CD4-positive, CD25-positive, alpha-beta regulatory T cell (primary cell): Measurements from ENCODE around the gene CACNG7. TPM values are rescaled to one million over a fixed set of nuclear protein-coding genes. Genes with fewer than 3 reads are reported as not detected.

Experiments used
- ATAC-seq, 2 donors: fragments of 150-1000 bp; cut with Tn5 transposase; one replicate each; pipeline ENCODE4 v1.10.0; 2021; ENCODE audit warnings: low read depth in 2 of 2, moderate number of reproducible peaks in 2 of 2, moderate library complexity in 1 of 2
- DNase-seq, 3 donors: peaks; one replicate each; pipeline versions ENCODE4 v3.0.0 to v3.0.0-alpha.2; 2012 to 2022; ENCODE audit warnings: mixed read lengths in 1 of 3
- H3K27ac ChIP-seq: one replicate; pipeline ENCODE4 v1.7.0; 2013; ENCODE audit warnings: mild to moderate bottlenecking, low read length; ENCODE audit not compliant: insufficient read depth, poor library complexity, severe bottlenecking
- H3K27me3 ChIP-seq: one replicate; pipeline ENCODE4 v1.7.0; 2013; ENCODE audit warnings: low read length; ENCODE audit not compliant: control insufficient read depth, insufficient read depth
- H3K36me3 ChIP-seq: one replicate; pipeline ENCODE4 v1.7.0; 2013; ENCODE audit warnings: mild to moderate bottlenecking, low read length, moderate library complexity; ENCODE audit not compliant: control insufficient read depth, insufficient read depth
- H3K4me1 ChIP-seq: 2 replicates; pipeline ENCODE4 v1.7.0; 2013; ENCODE audit warnings: mild to moderate bottlenecking, low read length; ENCODE audit not compliant: insufficient read depth, control insufficient read depth, poor library complexity, severe bottlenecking
- H3K4me3 ChIP-seq: one replicate; pipeline ENCODE4 v1.7.0; 2013; ENCODE audit warnings: low read depth, mild to moderate bottlenecking, low read length, moderate library complexity
- H3K9me3 ChIP-seq, 2 experiments: 1 replicate in 1 of 2; 2 replicates in 1 of 2; pipeline ENCODE4 v1.7.0; 2013; ENCODE audit warnings: low read length in 2 of 2, mild to moderate bottlenecking in 1 of 2, moderate library complexity in 1 of 2; ENCODE audit not compliant: control insufficient read depth in 2 of 2
- H3K27ac Mint-ChIP-seq, 3 donors: one replicate each; pipeline ENCODE4 v1.8.0; 2020 to 2022; ENCODE audit warnings: mild to moderate bottlenecking in 3 of 3, mixed read lengths in 3 of 3, moderate library complexity in 2 of 3
- H3K27me3 Mint-ChIP-seq: one replicate; pipeline ENCODE4 v1.8.0; 2022; ENCODE audit warnings: mild to moderate bottlenecking, mixed read lengths
- H3K36me3 Mint-ChIP-seq: one replicate; pipeline ENCODE4 v1.8.0; 2020; ENCODE audit warnings: mixed read lengths
- H3K4me1 Mint-ChIP-seq, 4 donors: one replicate each; pipeline ENCODE4 v1.8.0; 2020 to 2022; ENCODE audit warnings: mixed read lengths in 4 of 4, mild to moderate bottlenecking in 1 of 4
- H3K4me3 Mint-ChIP-seq, 4 donors: one replicate each; pipeline ENCODE4 v1.8.0; 2020 to 2022; ENCODE audit warnings: mild to moderate bottlenecking in 4 of 4, mixed read lengths in 4 of 4, moderate library complexity in 3 of 4
- H3K9me3 Mint-ChIP-seq, 7 donors: one replicate each; pipeline ENCODE4 v1.8.0; 2020 to 2022; ENCODE audit warnings: mixed read lengths in 7 of 7, mild to moderate bottlenecking in 3 of 7, moderate library complexity in 2 of 7
- polyA plus RNA-seq, 4 donors: library from polyadenylated mRNA; unstranded; fragments of 300-500 nt; fragmentation: Illumina TruSeq; gene quantifications; one replicate each; pipeline ENCODE4 v1.2.3, GENCODE V29; 2021
- total RNA-seq: library from RNA; stranded (reverse); gene quantifications from one replicate; pipeline ENCODE4 v1.2.3, GENCODE V29; 2022

Gene CACNG7
- total and polyA plus RNA-seq, 5 donors from 2014 or later: not detected

- no peak for DNase-seq
- Histone ChIP-seq H3K4me1 (no peaks in the 10 kb centered on the region), H3K9me3 (no peaks in the 10 kb centered on the region), H3K36me3 (no peaks in the 10 kb centered on the region), H3K27ac (no peak overlapping the region), H3K27me3 (no peaks in the 10 kb centered on the region), H3K4me3 (no peak overlapping the region)
- H3K4me1 Mint-ChIP-seq: no peaks in the 10 kb centered on the region
- peaks cover 0 to 1% (median 0%) of the 10 kb centered on the region in 7 donors for H3K9me3 Mint-ChIP-seq
- ATAC-seq: no peak
- H3K4me3 Mint-ChIP-seq: no peak overlapping the region
- no peaks in the 10 kb centered on the region for H3K36me3 Mint-ChIP-seq
- peaks cover 9% of the 10 kb centered on the region for H3K27me3 Mint-ChIP-seq
- no peak overlapping the region for H3K27ac Mint-ChIP-seq
These were observed 8.3 kb downstream of the CACNG7 start for GRCh38 chr19:53917356-53917755.

DNA sequence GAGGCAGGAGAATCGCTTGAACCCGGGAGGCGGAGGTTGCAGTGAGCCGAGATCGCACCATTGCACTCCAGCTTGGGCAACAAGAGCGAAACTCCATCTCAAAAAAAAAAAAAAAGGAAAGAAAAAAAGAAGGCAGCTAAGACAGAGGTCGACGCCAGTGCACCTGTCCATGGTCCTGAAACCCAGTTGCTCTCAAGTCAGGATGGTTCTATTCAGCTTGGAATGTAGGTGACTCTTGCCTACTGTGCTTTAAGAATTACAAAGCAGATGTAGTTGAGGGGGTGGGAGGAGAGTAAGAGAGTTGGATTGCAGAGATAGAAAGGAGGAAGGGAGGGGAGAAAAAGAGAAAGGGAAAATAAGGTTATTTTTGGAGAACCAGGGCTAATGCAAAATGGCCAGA is 18.7 kb downstream of the CACNG7 start:
- Histone ChIP-seq H3K36me3 (no peaks in the 10 kb centered on the region), H3K27ac (no peak overlapping the region), H3K4me3 (no peak overlapping the region), H3K9me3 (no peaks in the 10 kb centered on the region), H3K27me3 (no peaks in the 10 kb centered on the region), H3K4me1 (no peaks in the 10 kb centered on the region)
- peaks cover 0 to 7% (median 3%) of the 10 kb centered on the region in 7 donors for H3K9me3 Mint-ChIP-seq
- H3K4me3 Mint-ChIP-seq: no peak overlapping the region
- ATAC-seq (no peak), DNase-seq (peak in 2 of 3 donors; percentile 21 to 22)
- peaks cover 5% of the 10 kb centered on the region for H3K27me3 Mint-ChIP-seq
- peaks cover 0 to 6% (median 0%) of the 10 kb centered on the region in 4 donors for H3K4me1 Mint-ChIP-seq
- H3K27ac Mint-ChIP-seq: no peak overlapping the region
- no peaks in the 10 kb centered on the region for H3K36me3 Mint-ChIP-seq

- Mint-ChIP-seq H3K27ac (no peak overlapping the region), H3K27me3 (peaks cover 8% of the 10 kb centered on the region), H3K9me3 (peaks cover 0 to 3% (median 0%) of the 10 kb centered on the region in 7 donors), H3K36me3 (no peaks in the 10 kb centered on the region), H3K4me3 (peak overlapping the region in 1 of 4 donors; percentile 63), H3K4me1 (no peaks in the 10 kb centered on the region)
- no peak overlapping the region for H3K4me3 ChIP-seq
- H3K4me1 ChIP-seq: no peaks in the 10 kb centered on the region
- no peaks in the 10 kb centered on the region for H3K36me3 ChIP-seq
- H3K9me3 ChIP-seq: no peaks in the 10 kb centered on the region
- no peak for DNase-seq
- no peak for ATAC-seq
- H3K27me3 ChIP-seq: no peaks in the 10 kb centered on the region
- no peak overlapping the region for H3K27ac ChIP-seq
These were observed 27.0 kb downstream of the CACNG7 start for GRCh38 chr19:53936029-53936428.

- H3K4me1 Mint-ChIP-seq: peaks cover 0 to 4% (median 0%) of the 10 kb centered on the region in 4 donors
- no peak overlapping the region for H3K4me3 ChIP-seq
- H3K36me3 ChIP-seq: no peaks in the 10 kb centered on the region
- no peaks in the 10 kb centered on the region for H3K4me1 ChIP-seq
- H3K27me3 ChIP-seq: no peaks in the 10 kb centered on the region
- no peak overlapping the region for H3K27ac Mint-ChIP-seq
- H3K9me3 Mint-ChIP-seq: peaks cover 0 to 5% (median 0%) of the 10 kb centered on the region in 7 donors
- H3K27ac ChIP-seq: no peak overlapping the region
- DNase-seq (no peak), ATAC-seq (no peak)
- H3K9me3 ChIP-seq: no peaks in the 10 kb centered on the region
- no peak overlapping the region for H3K4me3 Mint-ChIP-seq
- peaks cover 3% of the 10 kb centered on the region for H3K36me3 Mint-ChIP-seq
- H3K27me3 Mint-ChIP-seq: peaks cover 35% of the 10 kb centered on the region
These were observed 33.1 kb downstream of the CACNG7 start for GRCh38 chr19:53942001-53942786.

GRCh38 chr19:53944416-53944815 is 35.3 kb downstream of the CACNG7 start:
- Mint-ChIP-seq H3K27me3 (peaks cover 36% of the 10 kb centered on the region), H3K4me3 (no peak overlapping the region)

GRCh38 chr19:53944933-53945332 is 35.9 kb downstream of the CACNG7 start:
- peaks cover 32% of the 10 kb centered on the region for H3K27me3 Mint-ChIP-seq
- no peaks in the 10 kb centered on the region for H3K4me1 ChIP-seq
- H3K9me3 ChIP-seq: no peaks in the 10 kb centered on the region
- no peak for DNase-seq
- H3K4me3 Mint-ChIP-seq: no peak overlapping the region
- no peaks in the 10 kb centered on the region for H3K27me3 ChIP-seq
- H3K27ac Mint-ChIP-seq: no peak overlapping the region
- no peaks in the 10 kb centered on the region for H3K36me3 ChIP-seq
- no peak for ATAC-seq
- H3K4me3 ChIP-seq: no peak overlapping the region
- H3K9me3 Mint-ChIP-seq: peaks cover 0 to 4% (median 0%) of the 10 kb centered on the region in 7 donors
- H3K4me1 Mint-ChIP-seq: peaks cover 0 to 4% (median 0%) of the 10 kb centered on the region in 4 donors
- no peak overlapping the region for H3K27ac ChIP-seq
- peaks cover 3% of the 10 kb centered on the region for H3K36me3 Mint-ChIP-seq

More at GRCh38 chr19:53944416-53944815, 35.3 kb downstream of the CACNG7 start:
- Mint-ChIP-seq H3K4me1 (peaks cover 0 to 4% (median 0%) of the 10 kb centered on the region in 4 donors), H3K36me3 (peaks cover 3% of the 10 kb centered on the region), H3K9me3 (peaks cover 0 to 3% (median 0%) of the 10 kb centered on the region in 7 donors), H3K27ac (no peak overlapping the region)
- H3K9me3 ChIP-seq: no peaks in the 10 kb centered on the region
- H3K4me1 ChIP-seq: no peaks in the 10 kb centered on the region
- no peaks in the 10 kb centered on the region for H3K36me3 ChIP-seq
- ATAC-seq: no peak
- H3K27me3 ChIP-seq: no peaks in the 10 kb centered on the region
- H3K27ac ChIP-seq: no peak overlapping the region
- no peak overlapping the region for H3K4me3 ChIP-seq
- no peak for DNase-seq

GRCh38 chr19:53945441-53945840 is 36.4 kb downstream of the CACNG7 start:
- Mint-ChIP-seq H3K9me3 (peaks cover 0 to 4% (median 0%) of the 10 kb centered on the region in 7 donors), H3K4me1 (peaks cover 0 to 4% (median 0%) of the 10 kb centered on the region in 4 donors), H3K4me3 (no peak overlapping the region), H3K36me3 (peaks cover 3% of the 10 kb centered on the region), H3K27ac (no peak overlapping the region), H3K27me3 (peaks cover 32% of the 10 kb centered on the region)
- no peaks in the 10 kb centered on the region for H3K9me3 ChIP-seq
- H3K27ac ChIP-seq: no peak overlapping the region
- no peak for DNase-seq
- no peak overlapping the region for H3K4me3 ChIP-seq
- no peaks in the 10 kb centered on the region for H3K27me3 ChIP-seq
- ATAC-seq: no peak
- H3K36me3 ChIP-seq: no peaks in the 10 kb centered on the region
- no peaks in the 10 kb centered on the region for H3K4me1 ChIP-seq

DNA sequence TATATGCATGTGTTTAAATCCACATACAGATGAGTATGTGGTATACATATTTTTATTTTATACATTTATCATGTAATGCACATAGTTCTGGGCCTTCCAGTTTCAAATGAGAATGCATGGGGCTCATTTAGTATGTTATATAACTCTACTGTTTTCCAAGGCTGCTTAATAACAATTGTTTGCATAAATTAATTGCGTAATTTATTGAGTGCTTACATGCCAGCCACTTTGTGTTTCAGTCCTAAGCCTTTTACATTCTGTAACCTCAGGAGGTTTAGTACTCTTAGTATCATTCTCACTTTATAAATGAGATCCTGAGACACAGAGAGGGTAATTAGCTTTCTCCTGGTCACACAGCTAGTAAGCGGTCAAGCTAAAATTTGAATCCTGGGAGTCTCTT is 36.9 kb downstream of the CACNG7 start:
- Mint-ChIP-seq H3K27me3 (peaks cover 32% of the 10 kb centered on the region), H3K4me1 (peaks cover 0 to 4% (median 0%) of the 10 kb centered on the region in 4 donors), H3K27ac (no peak overlapping the region), H3K36me3 (peaks cover 3% of the 10 kb centered on the region), H3K9me3 (peaks cover 0 to 4% (median 0%) of the 10 kb centered on the region in 7 donors), H3K4me3 (no peak overlapping the region)
- no peak for DNase-seq
- no peaks in the 10 kb centered on the region for H3K27me3 ChIP-seq
- no peaks in the 10 kb centered on the region for H3K36me3 ChIP-seq
- no peaks in the 10 kb centered on the region for H3K4me1 ChIP-seq
- no peak overlapping the region for H3K27ac ChIP-seq
- no peak overlapping the region for H3K4me3 ChIP-seq
- no peaks in the 10 kb centered on the region for H3K9me3 ChIP-seq
- ATAC-seq: no peak
